GM19035 (cell line): Measurements from ENCODE around the gene GALT.

ENCODE experiments used
- ATAC-seq: cut with Tn5 transposase; IDR thresholded peaks from one replicate; pipeline ENCODE4 v1.9.1; 2021; ENCODE audit not compliant: unreplicated experiment

GALT gene

DNA sequence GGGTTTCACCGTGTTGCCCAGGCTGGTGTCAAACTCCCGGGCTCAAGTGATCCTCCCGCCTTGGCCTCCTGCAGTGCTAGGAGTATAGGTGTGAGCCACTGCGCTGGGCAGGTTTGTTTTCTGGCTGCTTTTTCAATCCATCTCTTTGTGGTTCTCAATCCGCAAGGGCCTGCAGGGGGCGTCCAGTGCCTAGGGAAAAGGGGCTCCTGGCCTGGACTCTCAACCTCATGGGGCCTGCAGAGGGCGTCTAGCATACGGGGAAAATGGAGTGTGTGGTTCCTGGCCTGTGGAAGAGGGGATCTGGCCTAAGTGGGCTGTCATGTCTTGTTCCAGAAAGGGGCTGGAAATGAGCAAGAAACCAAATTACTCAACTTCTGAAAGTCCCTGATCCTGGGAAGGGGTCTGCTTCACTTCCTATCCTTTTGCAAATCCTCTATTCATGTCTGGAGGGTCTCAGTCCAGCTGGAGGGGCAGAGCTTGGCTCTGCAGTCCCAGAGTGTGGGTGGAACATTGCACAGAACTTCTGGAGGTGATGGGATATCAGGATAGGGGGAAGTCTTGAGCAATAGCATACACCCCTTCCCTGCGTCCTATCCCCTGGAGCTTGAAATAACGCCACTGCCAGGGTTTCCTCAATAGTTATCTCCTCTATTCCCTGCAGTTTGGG lies 28.7 kb downstream of the GALT start:
- no peak for ATAC-seq

DNA sequence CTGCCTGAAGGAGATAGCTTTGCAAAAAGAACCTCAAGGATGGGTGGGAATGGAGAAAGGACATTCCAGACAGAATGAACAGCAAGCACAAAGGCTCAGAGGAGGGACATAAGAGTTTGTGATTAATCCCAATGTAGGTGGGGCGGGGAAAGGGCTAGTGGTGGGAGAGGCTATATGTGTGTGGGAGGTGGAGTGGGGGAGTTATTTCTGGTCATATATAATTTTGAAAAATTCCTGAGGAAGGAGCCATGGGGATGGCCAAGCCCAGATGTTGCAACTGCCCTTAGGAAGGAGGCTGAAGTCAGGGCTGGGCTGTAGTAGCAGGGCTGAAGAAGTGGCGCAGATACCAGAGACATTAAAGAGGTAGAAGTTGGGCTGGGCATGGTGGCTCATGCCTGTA lies 29.4 kb downstream of the GALT start:
- no peak for ATAC-seq

DNA sequence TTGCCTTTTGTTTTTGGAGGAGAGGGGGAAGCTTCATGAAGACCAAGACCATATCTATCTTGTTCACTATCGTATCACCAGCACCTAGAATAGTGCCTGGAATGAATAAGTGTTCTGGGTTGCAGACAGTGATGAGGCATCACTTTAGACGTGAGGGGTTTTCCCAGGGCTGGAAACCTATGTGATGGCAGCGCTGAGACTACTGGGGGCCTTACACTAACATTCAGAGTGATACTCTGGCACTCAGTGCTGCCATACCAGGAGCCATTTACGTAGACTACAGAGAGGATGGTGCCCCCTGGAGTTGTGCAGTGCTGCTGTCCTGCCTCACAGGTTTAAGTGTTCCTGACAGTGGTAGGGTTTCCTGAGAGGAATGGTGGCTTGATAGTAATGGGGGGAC lies 37.7 kb downstream of the GALT start:
- no peak for ATAC-seq

DNA sequence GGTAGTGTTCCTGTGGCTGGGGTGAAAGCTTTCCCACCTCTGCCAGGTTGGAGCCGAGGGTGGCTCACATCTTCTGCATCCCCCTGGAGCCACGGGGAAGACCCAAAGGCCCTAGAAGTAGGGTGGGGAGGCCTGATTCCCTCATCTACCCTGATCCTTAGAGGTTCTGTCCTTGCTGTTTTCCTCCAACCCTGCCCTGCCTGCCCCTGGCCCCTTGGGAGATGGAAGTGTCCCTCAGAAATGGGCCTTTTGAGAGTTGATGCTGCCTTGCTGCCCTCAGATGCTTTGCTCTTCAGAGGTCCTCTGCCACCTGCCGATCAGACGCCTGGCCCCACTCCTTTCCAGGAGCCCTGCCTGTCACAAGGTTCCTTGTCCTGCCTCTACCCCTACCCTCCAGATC lies 38.3 kb downstream of the GALT start:
- no peak for ATAC-seq

DNA sequence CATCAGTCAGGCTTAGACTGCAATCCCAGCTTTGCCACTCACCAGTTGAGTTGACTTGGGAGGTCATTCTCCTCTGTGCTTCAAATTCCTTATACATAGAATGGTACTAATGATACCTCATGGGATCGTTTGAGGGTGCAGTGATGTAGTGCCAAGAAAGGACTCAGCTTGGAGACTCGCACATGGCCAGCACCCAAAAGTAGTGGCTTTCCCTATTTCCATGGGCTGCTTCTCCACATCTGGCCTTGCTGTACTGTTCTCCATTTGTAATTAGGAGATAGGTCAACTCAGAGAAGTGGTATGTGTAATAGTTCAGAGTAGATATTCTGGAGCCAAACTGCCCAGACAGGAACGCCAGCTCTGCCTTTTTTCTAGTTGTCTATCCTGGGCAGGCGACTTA lies 39.1 kb downstream of the GALT start:
- ATAC-seq: no peak

DNA sequence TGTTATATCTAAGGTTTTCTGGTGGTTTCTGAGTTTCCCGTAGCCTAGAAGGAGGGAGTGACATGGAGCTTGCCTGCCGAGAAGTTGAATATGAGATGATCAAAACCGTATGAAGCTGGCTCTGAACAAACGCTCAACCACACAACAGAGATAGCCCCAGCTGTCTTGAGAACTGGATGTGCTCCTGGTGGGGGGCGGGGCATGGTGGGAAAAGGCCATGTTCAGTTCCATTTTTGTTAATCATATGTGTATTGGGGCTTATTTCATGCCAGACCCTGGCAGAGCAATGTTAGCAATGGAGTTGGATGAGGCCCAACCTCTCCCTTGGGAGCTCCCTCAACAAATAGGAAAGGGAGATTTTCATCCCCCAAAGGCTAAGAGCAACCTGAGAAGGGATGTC lies 39.8 kb downstream of the GALT start:
- no peak for ATAC-seq

DNA sequence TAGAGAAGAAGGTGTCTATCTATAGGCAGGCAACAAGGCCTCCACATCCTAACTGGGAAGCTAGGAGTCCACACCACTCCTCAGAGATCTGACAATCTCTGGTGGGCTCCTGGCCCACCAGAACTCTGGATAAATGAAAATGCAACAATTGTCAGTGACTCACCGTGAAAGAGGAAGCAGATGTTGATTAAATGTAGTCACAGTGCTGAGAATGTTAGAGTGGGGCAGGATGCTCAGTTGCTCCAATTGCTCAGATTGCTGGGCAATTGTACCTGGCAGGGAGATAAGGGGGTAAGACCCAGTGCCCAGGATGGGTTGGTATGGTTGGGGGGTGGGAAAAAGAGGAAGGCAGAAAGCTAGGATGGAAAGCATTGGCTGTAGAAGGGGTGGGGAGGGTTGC lies 40.3 kb downstream of the GALT start:
- ATAC-seq: no peak

DNA sequence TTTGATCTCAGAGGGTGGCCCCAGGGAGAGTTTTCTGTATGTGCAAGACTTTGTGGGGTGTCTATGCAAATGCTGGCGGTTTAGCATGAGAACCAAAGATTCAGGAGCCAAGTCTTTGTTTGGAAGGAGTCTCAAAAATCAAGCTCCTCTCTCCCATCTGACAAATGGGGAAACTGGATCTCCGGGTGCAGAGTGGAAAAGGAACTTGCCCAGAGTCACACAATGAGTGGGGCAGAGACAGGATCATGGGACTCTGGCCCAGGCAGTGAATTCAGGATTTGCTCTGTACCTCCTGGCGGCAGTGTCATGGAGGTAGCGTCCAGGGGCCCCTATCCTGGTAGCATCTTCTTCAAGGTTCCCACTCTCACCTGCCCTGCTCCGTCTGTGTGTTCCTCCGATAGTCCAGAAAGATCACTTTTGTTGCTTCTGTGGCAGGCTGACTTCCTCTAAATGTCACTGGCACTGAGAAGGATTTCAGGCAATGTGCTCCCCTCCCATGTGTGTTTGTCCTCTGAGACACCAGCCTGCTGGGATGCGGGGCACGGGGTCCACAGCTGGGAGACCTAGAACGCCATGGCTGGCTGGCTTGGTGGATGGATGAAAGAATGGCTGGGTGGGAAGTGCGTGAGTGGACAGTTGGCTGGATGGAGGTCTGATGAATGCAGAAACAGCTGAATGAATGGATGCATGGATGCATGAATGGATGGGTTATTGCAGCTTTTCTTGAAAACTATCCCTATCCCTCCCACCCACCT lies 41.0 kb downstream of the GALT start:
- ATAC-seq: no peak

DNA sequence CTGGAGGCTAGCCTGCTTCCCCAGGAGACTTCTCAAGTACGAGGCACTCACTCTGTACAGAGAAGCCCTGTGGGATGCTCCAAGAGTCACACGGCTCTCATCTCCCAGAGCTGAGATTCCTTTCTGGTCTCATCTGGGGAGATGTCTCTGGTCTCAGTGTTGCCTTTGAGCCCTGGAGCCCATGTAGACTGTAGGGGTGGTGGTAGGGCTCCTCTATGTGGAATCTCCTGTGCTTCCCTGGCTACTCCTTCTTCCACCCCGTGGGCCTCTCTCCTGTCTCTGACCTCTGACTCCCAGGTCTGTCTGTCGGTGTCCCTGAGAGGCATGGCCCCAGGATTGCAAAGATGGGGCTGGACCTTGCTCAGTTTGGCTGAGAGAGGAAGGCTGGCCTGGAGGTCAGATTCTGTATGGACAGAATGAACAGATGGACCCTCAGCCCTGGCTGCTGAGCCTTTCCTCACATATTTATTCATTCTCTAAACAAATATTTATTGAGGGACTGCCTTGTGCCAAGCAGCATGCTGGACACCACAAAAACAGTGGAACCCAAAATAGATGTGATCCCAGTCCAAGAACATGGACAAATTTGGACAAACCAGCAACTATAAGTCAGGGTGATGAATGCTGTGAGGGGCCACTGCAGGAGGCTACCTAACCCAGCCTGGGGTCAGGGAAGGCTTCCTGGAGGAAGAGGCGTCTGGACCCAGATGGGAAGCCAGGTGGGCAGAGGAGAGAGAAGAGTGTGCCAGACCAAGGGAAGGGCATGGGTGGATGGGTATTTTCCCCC lies 42.0 kb downstream of the GALT start:
- ATAC-seq: no peak

DNA sequence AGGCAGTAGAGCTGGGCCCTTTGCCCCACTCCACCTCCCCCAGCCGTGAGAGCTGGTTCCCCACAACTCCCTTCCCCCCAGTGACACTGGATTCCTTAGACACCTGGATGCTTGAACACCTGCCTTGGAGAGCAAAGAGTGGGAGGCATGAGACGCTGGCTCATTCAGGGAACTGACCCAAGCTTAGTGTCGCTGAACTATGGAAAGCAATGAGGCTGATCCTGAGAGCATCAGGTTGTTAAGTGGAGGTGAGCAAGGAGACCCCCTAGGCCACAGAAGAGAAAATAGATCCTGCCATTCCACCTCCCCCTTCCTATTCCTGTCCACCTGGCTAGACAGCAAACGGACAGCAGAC lies 42.6 kb downstream of the GALT start:
- no peak for ATAC-seq

DNA sequence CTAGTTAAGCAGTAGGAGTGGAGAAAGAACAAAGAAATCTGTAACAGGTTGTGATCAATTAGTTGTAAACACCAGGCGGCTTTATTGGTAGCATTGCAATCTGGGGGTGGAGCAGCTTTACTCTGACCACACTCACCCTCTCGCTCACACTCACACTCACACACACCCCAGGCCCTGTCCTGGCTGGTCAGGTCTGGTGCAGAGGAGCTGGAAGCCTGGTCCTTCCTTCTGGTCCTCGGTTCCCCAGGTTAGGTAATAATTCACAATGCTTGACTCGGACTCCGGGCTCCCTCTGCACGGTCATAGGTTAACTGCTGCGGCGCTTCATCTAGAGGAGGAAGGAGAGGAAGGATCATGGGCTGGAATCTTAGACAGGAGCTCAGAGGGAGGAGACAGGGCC lies 43.0 kb downstream of the GALT start:
- no peak for ATAC-seq

DNA sequence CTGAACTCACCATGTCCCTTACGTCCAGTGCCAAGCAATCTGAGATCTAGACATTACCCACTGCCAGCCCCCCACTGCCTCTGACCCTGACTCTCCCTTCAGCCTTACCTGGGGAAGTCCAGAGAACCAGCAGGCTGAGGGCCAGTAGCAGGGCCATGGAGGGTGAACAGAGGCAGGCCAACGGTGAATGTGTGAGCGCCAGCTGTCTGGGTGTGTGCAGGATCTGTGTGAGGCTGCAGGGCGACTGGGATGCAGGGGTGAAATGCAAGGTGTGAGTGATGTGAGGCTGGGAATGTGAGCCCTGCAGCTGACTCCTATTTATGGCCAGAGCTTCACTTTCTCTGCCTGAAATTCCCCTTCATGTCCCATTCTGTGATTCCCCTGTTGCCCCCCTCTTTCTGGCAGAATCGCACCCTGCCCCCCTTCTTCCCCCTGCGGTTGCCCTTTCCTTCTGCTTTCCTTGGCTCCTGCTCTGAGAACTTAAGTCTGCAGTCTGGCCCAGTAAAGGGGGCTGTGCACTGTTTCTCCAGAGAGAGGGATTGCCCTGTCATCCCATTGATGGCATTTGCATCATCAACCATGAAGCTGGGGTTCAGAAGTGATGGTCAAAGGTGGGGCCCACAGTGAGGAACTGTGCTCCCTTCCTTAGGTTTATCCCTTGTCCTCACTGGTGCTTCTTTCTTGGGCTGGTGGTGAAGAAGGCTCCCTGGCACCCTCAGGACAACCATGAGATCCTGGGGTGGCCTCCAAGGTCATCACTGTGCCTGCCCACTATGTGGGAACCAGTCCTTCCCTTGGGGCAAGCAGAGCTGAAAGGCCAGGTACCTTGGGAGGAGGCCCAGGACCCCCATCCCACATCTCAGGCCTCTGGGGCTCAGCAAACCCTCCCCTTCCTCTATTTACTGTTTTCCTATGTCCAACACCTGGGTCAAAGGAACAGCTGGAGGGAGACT lies 44.8 kb downstream of the GALT start, which contains the start of gene CCL19:
CCL19 (minus strand) TSS at position 294 of the 953 bp plus-strand sequence; CDS start at position 157, 137 bp downstream.
- ATAC-seq: no peak

DNA sequence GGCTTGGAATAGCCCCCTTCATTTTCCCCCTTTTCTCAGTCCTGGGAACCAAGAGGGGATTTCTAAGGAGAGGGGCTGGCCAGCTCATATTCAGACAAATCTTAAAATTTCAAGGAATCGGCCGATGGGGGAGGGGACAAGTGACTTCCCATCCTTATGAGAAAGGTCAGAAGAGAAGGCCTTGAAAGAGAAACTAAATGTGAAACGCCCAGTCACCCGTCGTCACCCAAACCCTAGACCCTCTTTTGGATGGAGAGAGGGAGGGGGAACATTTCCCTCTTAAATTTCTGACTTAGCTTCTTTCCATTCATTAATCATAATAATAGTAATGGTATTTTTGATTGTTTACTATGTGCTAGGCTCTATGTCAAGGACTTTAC lies 45.5 kb downstream of the GALT start:
- no peak for ATAC-seq

DNA sequence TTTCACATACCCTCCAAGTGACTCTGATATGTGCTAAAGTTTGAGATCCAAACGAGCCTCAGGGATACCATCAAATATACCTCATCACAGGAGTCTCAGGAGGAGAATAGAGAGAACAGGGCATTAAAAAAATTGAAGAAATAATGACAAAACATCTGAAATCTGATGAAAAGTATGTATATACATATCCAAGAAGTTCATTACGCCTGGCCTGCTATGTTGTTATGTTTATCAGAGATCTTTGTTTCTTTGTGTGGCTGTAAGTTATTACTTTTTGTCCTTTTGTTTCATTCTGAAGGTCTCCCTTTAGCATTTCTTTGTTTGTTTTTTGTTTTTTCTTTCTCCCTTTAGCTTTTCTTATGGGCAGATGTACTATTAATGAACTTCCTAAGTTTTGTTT lies 47.1 kb downstream of the GALT start:
- ATAC-seq: no peak

DNA sequence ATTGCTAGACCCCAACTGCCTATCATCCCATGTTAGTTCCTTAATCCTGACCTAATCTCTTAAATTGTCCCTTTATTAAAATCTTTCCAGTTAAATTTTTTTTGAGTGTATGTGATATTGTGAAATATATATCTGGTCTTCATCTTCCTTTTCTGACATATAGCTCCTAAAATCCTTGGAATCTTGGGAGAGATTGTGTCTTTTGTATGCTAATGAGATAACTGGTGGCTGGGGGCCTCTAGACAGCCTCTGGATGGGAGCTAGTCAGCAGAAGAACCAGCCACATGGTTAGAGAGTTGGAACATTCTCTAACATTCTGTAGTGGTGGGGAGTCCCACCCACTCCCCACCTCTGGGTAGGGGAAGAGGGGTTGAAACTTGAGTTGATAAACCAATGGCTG lies 48.3 kb downstream of the GALT start:
- no peak for ATAC-seq
